ENCODE results near the gene BRSK1. TPM values are rescaled to one million over a fixed set of nuclear protein-coding genes. Genes with fewer than 3 reads are reported as not detected.

The BRSK1 gene
- total and polyA plus RNA-seq, 4 donors: 46.4 to 206 (median 127) TPM

- Histone ChIP-seq H3K27ac (ENCODE audit: low read depth, low read length) (no peak overlapping the region), H3K36me3 (ENCODE audit: control insufficient read depth, insufficient read depth, low read length) (peaks cover 76% of the 10 kb centered on the region), H3K4me1 (ENCODE audit: control insufficient read depth, insufficient read depth, low read length) (peaks cover 16% of the 10 kb centered on the region), H3K27me3 (ENCODE audit: control insufficient read depth, insufficient read depth, low read length) (no peaks in the 10 kb centered on the region), H3K4me3 (ENCODE audit: low read depth, low read length) (peak overlapping the region; percentile 39), H3K9me3 (ENCODE audit: control insufficient read depth, insufficient read depth, low read length) (no peaks in the 10 kb centered on the region)
- WGBS (ENCODE audit: insufficient coverage): 8% methylated on average over 27 of the region's 42 CpGs
- peak; percentile 66 to 97 (median 76) for DNase-seq (ENCODE audit: low read depth in 4 of 6, low spot score in 6 of 6)
Measured at GRCh38 chr19:55301459-55302317, 17.9 kb downstream of the BRSK1 start.

GRCh38 chr19:55302318-55302703 lies 18.5 kb downstream of the BRSK1 start:
- H3K9me3 ChIP-seq (ENCODE audit: control insufficient read depth, insufficient read depth, low read length): no peaks in the 10 kb centered on the region
- peaks cover 16% of the 10 kb centered on the region for H3K4me1 ChIP-seq (ENCODE audit: control insufficient read depth, insufficient read depth, low read length)
- H3K27me3 ChIP-seq (ENCODE audit: control insufficient read depth, insufficient read depth, low read length): no peaks in the 10 kb centered on the region
- H3K36me3 ChIP-seq (ENCODE audit: control insufficient read depth, insufficient read depth, low read length): peaks cover 76% of the 10 kb centered on the region
- H3K4me3 ChIP-seq (ENCODE audit: low read depth, low read length): peak overlapping the region; percentile 39
- WGBS (ENCODE audit: insufficient coverage): 83% methylated on average over 6 of the region's 12 CpGs
- H3K27ac ChIP-seq (ENCODE audit: low read depth, low read length): no peak overlapping the region
- no peak for DNase-seq (ENCODE audit: low read depth in 4 of 6, low spot score in 6 of 6)

- H3K9me3 ChIP-seq (ENCODE audit: control insufficient read depth, insufficient read depth, low read length): no peaks in the 10 kb centered on the region
- DNase-seq (ENCODE audit: low read depth in 4 of 6, low spot score in 6 of 6): no peak
- no peaks in the 10 kb centered on the region for H3K27me3 ChIP-seq (ENCODE audit: control insufficient read depth, insufficient read depth, low read length)
- H3K36me3 ChIP-seq (ENCODE audit: control insufficient read depth, insufficient read depth, low read length): peaks cover 80% of the 10 kb centered on the region
- no peak overlapping the region for H3K27ac ChIP-seq (ENCODE audit: low read depth, low read length)
- peaks cover 16% of the 10 kb centered on the region for H3K4me1 ChIP-seq (ENCODE audit: control insufficient read depth, insufficient read depth, low read length)
- no peak overlapping the region for H3K4me3 ChIP-seq (ENCODE audit: low read depth, low read length)
- WGBS (ENCODE audit: insufficient coverage): 89% methylated on average over 11 of the region's 11 CpGs
Measured at GRCh38 chr19:55303477-55303876, 19.7 kb downstream of the BRSK1 start.

DNA sequence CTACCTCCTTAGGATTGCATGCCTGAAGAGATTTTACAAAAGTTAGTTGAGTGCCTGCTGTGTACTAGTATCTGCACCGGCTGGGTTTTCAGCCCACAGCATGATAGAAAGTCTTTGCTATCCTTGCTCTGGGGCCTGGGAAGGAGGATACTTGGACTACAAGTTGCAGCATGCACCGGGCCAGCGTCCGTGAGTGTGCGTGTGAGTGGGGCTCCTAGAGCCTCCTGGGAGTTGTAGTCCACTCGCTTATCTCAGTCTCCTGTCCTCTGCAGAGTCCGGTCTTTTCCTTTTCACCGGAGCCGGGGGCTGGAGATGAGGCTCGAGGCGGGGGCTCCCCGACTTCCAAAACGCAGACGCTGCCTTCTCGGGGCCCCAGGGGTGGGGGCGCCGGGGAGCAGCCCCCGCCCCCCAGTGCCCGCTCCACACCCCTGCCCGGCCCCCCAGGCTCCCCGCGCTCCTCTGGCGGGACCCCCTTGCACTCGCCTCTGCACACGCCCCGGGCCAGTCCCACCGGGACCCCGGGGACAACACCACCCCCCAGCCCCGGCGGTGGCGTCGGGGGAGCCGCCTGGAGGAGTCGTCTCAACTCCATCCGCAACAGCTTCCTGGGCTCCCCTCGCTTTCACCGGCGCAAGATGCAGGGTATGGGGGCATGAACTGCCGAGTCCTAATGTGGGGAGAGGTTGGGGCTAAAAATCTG lies 20.6 kb downstream of the BRSK1 start:
- Histone ChIP-seq H3K9me3 (ENCODE audit: control insufficient read depth, insufficient read depth, low read length) (no peaks in the 10 kb centered on the region), H3K27me3 (ENCODE audit: control insufficient read depth, insufficient read depth, low read length) (no peaks in the 10 kb centered on the region), H3K4me3 (ENCODE audit: low read depth, low read length) (no peak overlapping the region), H3K4me1 (ENCODE audit: control insufficient read depth, insufficient read depth, low read length) (peaks cover 16% of the 10 kb centered on the region), H3K36me3 (ENCODE audit: control insufficient read depth, insufficient read depth, low read length) (peaks cover 80% of the 10 kb centered on the region), H3K27ac (ENCODE audit: low read depth, low read length) (no peak overlapping the region)
- DNase-seq (ENCODE audit: low read depth in 4 of 6, low spot score in 6 of 6): peak in 1 of 6 donors; percentile 20
- WGBS (ENCODE audit: insufficient coverage): 88% methylated on average over 23 of the region's 39 CpGs

- peaks cover 16% of the 10 kb centered on the region for H3K4me1 ChIP-seq (ENCODE audit: control insufficient read depth, insufficient read depth, low read length)
- 76% methylated on average over 10 of the region's 14 CpGs for WGBS (ENCODE audit: insufficient coverage)
- no peak overlapping the region for H3K27ac ChIP-seq (ENCODE audit: low read depth, low read length)
- no peak overlapping the region for H3K4me3 ChIP-seq (ENCODE audit: low read depth, low read length)
- no peaks in the 10 kb centered on the region for H3K27me3 ChIP-seq (ENCODE audit: control insufficient read depth, insufficient read depth, low read length)
- peaks cover 80% of the 10 kb centered on the region for H3K36me3 ChIP-seq (ENCODE audit: control insufficient read depth, insufficient read depth, low read length)
- H3K9me3 ChIP-seq (ENCODE audit: control insufficient read depth, insufficient read depth, low read length): no peaks in the 10 kb centered on the region
- no peak for DNase-seq (ENCODE audit: low read depth in 4 of 6, low spot score in 6 of 6)
Measured at GRCh38 chr19:55304980-55305379, 21.2 kb downstream of the BRSK1 start.

DNA sequence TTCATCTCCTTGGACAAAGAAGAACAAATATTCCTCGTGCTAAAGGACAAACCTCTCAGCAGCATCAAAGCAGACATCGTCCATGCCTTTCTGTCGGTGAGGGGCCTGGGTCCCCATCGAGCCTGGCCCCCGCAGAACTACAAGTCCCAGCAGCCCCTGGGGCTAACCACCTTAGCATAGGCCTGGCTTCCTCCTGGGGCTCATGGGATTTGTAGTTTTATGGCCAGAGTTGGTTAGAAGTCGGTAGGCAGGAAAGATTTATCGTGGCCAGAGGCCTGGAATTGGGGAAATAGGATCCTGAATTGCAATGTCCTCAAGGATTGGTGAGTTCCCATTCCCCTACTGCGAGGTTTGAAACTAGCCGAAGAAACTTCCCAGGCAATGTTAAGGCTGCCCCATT lies 21.7 kb downstream of the BRSK1 start:
- Histone ChIP-seq H3K27ac (ENCODE audit: low read depth, low read length) (no peak overlapping the region), H3K27me3 (ENCODE audit: control insufficient read depth, insufficient read depth, low read length) (no peaks in the 10 kb centered on the region), H3K4me1 (ENCODE audit: control insufficient read depth, insufficient read depth, low read length) (peaks cover 17% of the 10 kb centered on the region), H3K9me3 (ENCODE audit: control insufficient read depth, insufficient read depth, low read length) (no peaks in the 10 kb centered on the region), H3K36me3 (ENCODE audit: control insufficient read depth, insufficient read depth, low read length) (peaks cover 83% of the 10 kb centered on the region), H3K4me3 (ENCODE audit: low read depth, low read length) (no peak overlapping the region)
- peak in 2 of 6 donors; percentile 47 to 52 for DNase-seq (ENCODE audit: low read depth in 4 of 6, low spot score in 6 of 6)
- 90% methylated on average over 8 of the region's 9 CpGs for WGBS (ENCODE audit: insufficient coverage)

GRCh38 chr19:55305983-55306562 lies 22.3 kb downstream of the BRSK1 start:
- WGBS (ENCODE audit: insufficient coverage): 97% methylated on average over 16 of the region's 17 CpGs
- no peak overlapping the region for H3K4me3 ChIP-seq (ENCODE audit: low read depth, low read length)
- H3K9me3 ChIP-seq (ENCODE audit: control insufficient read depth, insufficient read depth, low read length): no peaks in the 10 kb centered on the region
- no peak overlapping the region for H3K27ac ChIP-seq (ENCODE audit: low read depth, low read length)
- H3K36me3 ChIP-seq (ENCODE audit: control insufficient read depth, insufficient read depth, low read length): peaks cover 87% of the 10 kb centered on the region
- DNase-seq (ENCODE audit: low read depth in 4 of 6, low spot score in 6 of 6): no peak
- no peaks in the 10 kb centered on the region for H3K27me3 ChIP-seq (ENCODE audit: control insufficient read depth, insufficient read depth, low read length)
- peaks cover 18% of the 10 kb centered on the region for H3K4me1 ChIP-seq (ENCODE audit: control insufficient read depth, insufficient read depth, low read length)

DNA sequence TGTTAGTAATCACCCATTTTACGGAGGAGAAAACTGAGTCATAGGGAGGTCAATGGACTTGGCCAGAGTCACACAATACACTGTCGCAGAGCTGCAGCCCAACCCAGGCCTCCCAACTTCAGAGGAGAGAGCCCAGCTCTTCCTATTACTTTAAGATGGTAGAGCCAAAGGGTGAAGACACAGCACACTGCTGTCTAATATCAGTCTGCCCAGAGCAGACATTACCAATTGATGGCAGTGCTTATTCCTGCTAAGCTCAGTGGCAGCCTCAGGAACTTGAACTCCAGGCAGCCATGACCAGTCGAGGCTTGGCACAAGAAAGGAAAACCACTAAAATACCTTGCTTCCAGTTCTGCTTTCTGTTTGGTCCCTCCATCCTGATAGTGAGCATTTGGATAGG lies 22.9 kb downstream of the BRSK1 start:
- DNase-seq (ENCODE audit: low read depth in 4 of 6, low spot score in 6 of 6): no peak
- H3K36me3 ChIP-seq (ENCODE audit: control insufficient read depth, insufficient read depth, low read length): peaks cover 94% of the 10 kb centered on the region
- 82% methylated on average over 3 of the region's 3 CpGs for WGBS (ENCODE audit: insufficient coverage)
- H3K4me3 ChIP-seq (ENCODE audit: low read depth, low read length): no peak overlapping the region
- no peak overlapping the region for H3K27ac ChIP-seq (ENCODE audit: low read depth, low read length)
- peaks cover 12% of the 10 kb centered on the region for H3K4me1 ChIP-seq (ENCODE audit: control insufficient read depth, insufficient read depth, low read length)
- no peaks in the 10 kb centered on the region for H3K9me3 ChIP-seq (ENCODE audit: control insufficient read depth, insufficient read depth, low read length)
- H3K27me3 ChIP-seq (ENCODE audit: control insufficient read depth, insufficient read depth, low read length): no peaks in the 10 kb centered on the region

DNA sequence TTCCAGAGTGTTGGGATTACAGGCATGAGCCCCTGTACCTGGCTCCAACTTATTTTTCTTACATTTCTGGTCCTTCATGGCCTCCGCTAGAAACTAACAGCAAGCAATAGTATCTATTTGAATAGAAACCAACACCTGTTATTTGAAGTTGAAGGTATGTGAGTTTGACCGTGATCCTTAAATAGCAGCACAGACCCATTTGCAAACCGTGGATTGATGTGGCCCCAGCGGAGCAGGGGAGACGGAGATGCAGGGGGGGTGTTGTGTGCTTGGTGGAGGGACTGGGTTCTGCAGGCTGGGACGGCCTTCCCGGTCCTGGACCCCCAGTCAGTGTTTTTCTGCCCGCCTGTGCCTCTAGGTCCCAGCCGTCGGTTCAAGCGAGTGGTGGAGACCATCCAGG lies 24.5 kb downstream of the BRSK1 start:
- Histone ChIP-seq H3K4me1 (ENCODE audit: control insufficient read depth, insufficient read depth, low read length) (peaks cover 4% of the 10 kb centered on the region), H3K36me3 (ENCODE audit: control insufficient read depth, insufficient read depth, low read length) (peaks cover 96% of the 10 kb centered on the region), H3K4me3 (ENCODE audit: low read depth, low read length) (no peak overlapping the region), H3K27me3 (ENCODE audit: control insufficient read depth, insufficient read depth, low read length) (no peaks in the 10 kb centered on the region), H3K9me3 (ENCODE audit: control insufficient read depth, insufficient read depth, low read length) (no peaks in the 10 kb centered on the region), H3K27ac (ENCODE audit: low read depth, low read length) (no peak overlapping the region)
- WGBS (ENCODE audit: insufficient coverage): 96% methylated on average over 7 of the region's 11 CpGs
- no peak for DNase-seq (ENCODE audit: low read depth in 4 of 6, low spot score in 6 of 6)

All from spinal cord (tissue), 10 donors.